HCT116 (cell line): ENCODE data around the gene MARS1.

Experiments used
- EZH2phosphoT487 ChIP-seq: fragments of 200-600 bp; IDR thresholded peaks from 2 replicates; pipeline ENCODE4 v1.6.1; 2018; ENCODE audit warnings: antibody characterized with exemption, borderline replicate concordance
- RAD21 ChIP-seq: IDR thresholded peaks from 2 replicates; pipeline ENCODE4 v1.6.1; 2012; ENCODE audit warnings: low read depth, mild to moderate bottlenecking
- ZNF274 ChIP-seq: fragments of 200-500 bp; sonication (Bioruptor generic); IDR thresholded peaks from 2 replicates; pipeline ENCODE4 v1.6.1; 2014; ENCODE audit warnings: mild to moderate bottlenecking, low read depth, low read length, inconsistent platforms
- TF ChIP-seq, protein P1 (sequence below), 3 experiments: fragments of 200-600 bp in 1 of 3; sonication (generic) in 1 of 3; IDR thresholded peaks in 2 of 3; conservative IDR thresholded peaks in 1 of 3; 2 replicates each; pipeline ENCODE4 v1.5.1; 2012 to 2017; ENCODE audit warnings: low read depth in 2 of 3, low read length in 2 of 3, antibody characterized with exemption in 1 of 3, borderline replicate concordance in 1 of 3, control low read depth in 1 of 3, mild to moderate bottlenecking in 1 of 3, mixed read lengths in 1 of 3, mixed run types in 1 of 3, moderate library complexity in 1 of 3; ENCODE audit not compliant: insufficient read depth in 1 of 3
- TF ChIP-seq, protein P2 (sequence below): IDR thresholded peaks from 2 replicates; pipeline ENCODE4 v1.6.1; 2012

DNA sequence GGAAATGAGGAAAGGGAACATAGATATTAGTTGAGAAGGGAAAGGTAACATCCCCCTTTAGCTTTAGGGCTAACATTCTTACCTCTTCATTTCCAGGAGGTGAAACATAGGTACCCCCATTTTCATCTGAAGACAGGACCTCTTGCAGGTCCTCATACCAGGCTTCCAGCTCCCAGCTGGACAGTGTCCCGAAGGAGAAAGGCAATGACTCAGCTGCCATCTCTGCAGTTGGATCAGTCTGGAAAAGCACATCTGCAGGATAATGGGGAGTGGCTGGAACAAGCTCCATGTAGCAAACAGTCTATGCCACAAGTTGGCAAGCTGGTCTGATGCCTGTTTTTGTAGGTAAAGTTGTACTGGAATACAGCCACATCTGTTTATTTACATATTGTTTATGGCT, 29.3 kb downstream of the MARS1 start:
- TF ChIP-seq EZH2phosphoT487 (no peak), ZNF274 (no peak), RAD21 (no peak)
- TF ChIP-seq, protein P1, sequence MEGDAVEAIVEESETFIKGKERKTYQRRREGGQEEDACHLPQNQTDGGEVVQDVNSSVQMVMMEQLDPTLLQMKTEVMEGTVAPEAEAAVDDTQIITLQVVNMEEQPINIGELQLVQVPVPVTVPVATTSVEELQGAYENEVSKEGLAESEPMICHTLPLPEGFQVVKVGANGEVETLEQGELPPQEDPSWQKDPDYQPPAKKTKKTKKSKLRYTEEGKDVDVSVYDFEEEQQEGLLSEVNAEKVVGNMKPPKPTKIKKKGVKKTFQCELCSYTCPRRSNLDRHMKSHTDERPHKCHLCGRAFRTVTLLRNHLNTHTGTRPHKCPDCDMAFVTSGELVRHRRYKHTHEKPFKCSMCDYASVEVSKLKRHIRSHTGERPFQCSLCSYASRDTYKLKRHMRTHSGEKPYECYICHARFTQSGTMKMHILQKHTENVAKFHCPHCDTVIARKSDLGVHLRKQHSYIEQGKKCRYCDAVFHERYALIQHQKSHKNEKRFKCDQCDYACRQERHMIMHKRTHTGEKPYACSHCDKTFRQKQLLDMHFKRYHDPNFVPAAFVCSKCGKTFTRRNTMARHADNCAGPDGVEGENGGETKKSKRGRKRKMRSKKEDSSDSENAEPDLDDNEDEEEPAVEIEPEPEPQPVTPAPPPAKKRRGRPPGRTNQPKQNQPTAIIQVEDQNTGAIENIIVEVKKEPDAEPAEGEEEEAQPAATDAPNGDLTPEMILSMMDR (IDR thresholded peaks at IDR 0.05 in 2 of 3, conservative IDR thresholded peaks at IDR 0.05 in 1 of 3; ENCODE audit: borderline replicate concordance in 1 of 3, insufficient read depth in 1 of 3, low read depth in 2 of 3, low read length in 2 of 3), result no peak
- TF ChIP-seq, protein P2, sequence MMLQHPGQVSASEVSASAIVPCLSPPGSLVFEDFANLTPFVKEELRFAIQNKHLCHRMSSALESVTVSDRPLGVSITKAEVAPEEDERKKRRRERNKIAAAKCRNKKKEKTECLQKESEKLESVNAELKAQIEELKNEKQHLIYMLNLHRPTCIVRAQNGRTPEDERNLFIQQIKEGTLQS, result no peak
